ENCODE measurements around the gene NCK1.

NCK1 gene

GRCh38 chr3:136819392-136819730, 42.6 kb upstream of the NCK1 start:
- Histone ChIP-seq H3K9ac (peak overlapping the region; percentile 84), H3K4me2 (ENCODE audit: low read length) (peak overlapping the region; percentile 70), H3K27me3 (ENCODE audit: control insufficient read depth, insufficient read depth, low read length) (no peaks in the 10 kb centered on the region), H3K9me3 (ENCODE audit: control insufficient read depth, low read length) (no peaks in the 10 kb centered on the region), H3K4me3 (ENCODE audit: low read depth, low read length) (peak overlapping the region; percentile 39), H3K36me3 (ENCODE audit: control insufficient read depth, insufficient read depth, low read length) (no peaks in the 10 kb centered on the region), H3K4me1 (peaks cover 3% of the 10 kb centered on the region), H3K79me2 (peaks cover 28% of the 10 kb centered on the region), H3K27ac (peak overlapping the region; percentile 80), H2AFZ (peak overlapping the region; percentile 91)
- TF ChIP-seq, protein P1, sequence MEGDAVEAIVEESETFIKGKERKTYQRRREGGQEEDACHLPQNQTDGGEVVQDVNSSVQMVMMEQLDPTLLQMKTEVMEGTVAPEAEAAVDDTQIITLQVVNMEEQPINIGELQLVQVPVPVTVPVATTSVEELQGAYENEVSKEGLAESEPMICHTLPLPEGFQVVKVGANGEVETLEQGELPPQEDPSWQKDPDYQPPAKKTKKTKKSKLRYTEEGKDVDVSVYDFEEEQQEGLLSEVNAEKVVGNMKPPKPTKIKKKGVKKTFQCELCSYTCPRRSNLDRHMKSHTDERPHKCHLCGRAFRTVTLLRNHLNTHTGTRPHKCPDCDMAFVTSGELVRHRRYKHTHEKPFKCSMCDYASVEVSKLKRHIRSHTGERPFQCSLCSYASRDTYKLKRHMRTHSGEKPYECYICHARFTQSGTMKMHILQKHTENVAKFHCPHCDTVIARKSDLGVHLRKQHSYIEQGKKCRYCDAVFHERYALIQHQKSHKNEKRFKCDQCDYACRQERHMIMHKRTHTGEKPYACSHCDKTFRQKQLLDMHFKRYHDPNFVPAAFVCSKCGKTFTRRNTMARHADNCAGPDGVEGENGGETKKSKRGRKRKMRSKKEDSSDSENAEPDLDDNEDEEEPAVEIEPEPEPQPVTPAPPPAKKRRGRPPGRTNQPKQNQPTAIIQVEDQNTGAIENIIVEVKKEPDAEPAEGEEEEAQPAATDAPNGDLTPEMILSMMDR (IDR thresholded peaks at IDR 0.05): no peak

DNA sequence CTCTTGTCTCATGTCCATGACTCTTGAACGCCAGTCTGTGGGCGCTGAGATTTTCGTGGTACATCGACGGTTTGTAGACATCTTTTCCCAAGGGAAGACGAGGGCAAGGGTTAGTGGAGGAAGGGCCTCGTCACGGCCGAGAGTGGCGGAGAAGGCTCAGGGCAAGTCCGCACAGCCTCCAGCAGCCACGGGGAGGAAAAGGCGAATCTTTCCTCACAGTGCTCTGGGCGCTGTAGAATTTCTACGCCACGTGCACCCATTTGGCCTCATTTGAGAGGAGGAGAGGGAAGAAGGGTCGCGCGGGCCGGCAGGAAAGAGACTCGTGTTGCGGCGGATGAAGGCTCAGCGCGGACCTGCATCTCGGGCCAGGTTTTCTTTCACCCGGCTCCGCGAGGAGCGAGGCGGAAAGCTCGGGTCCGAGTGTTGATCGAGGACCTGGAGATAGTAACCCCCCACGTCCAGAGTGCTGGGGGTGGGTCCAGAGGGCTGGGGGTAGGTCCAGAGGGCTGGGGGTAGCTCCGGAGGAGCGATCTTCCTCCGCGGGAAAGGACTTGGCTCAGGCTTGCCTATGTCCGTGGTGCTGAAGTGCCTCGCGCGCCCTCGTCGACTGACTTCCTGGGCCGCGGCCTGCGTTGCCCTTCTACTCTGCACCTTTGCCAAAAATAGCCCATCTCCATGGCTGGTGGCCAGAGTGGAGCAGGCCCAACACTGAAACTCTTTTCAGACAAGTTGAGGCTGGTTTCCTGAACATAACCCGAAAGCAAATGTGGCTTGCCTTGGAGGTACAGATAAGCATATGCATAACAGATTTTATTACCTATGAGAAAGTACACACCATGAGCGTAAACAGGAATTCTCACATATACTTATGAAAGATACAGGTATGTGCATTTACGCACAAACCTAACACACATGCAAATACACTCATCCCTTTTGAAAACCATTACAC, 42.0 kb upstream of the NCK1 start:
- Histone ChIP-seq H3K4me3 (ENCODE audit: low read depth, low read length) (peak overlapping the region; percentile 39), H3K4me2 (ENCODE audit: low read length) (peak overlapping the region; percentile 70), H3K27me3 (ENCODE audit: control insufficient read depth, insufficient read depth, low read length) (no peaks in the 10 kb centered on the region), H2AFZ (peak overlapping the region; percentile 91), H3K27ac (peak overlapping the region; percentile 80), H3K4me1 (peaks cover 3% of the 10 kb centered on the region), H3K9me3 (ENCODE audit: control insufficient read depth, low read length) (no peaks in the 10 kb centered on the region), H3K9ac (no peak overlapping the region), H3K36me3 (ENCODE audit: control insufficient read depth, insufficient read depth, low read length) (no peaks in the 10 kb centered on the region), H3K79me2 (peaks cover 28% of the 10 kb centered on the region)
- TF ChIP-seq, protein P1 (IDR thresholded peaks at IDR 0.05): no peak

GRCh38 chr3:136831461-136831860, 30.5 kb upstream of the NCK1 start:
- Histone ChIP-seq H3K4me1 (peaks cover 20% of the 10 kb centered on the region), H3K27me3 (ENCODE audit: control insufficient read depth, insufficient read depth, low read length) (no peaks in the 10 kb centered on the region)

GRCh38 chr3:136835089-136835812, 26.8 kb upstream of the NCK1 start:
- TF ChIP-seq, protein P1 (IDR thresholded peaks at IDR 0.05): no peak
- Histone ChIP-seq H3K27me3 (ENCODE audit: control insufficient read depth, insufficient read depth, low read length) (no peaks in the 10 kb centered on the region), H2AFZ (no peak overlapping the region), H3K27ac (no peak overlapping the region), H3K9ac (no peak overlapping the region), H3K79me2 (peaks cover 32% of the 10 kb centered on the region), H3K4me3 (ENCODE audit: low read depth, low read length) (no peak overlapping the region), H3K9me3 (ENCODE audit: control insufficient read depth, low read length) (no peaks in the 10 kb centered on the region), H3K36me3 (ENCODE audit: control insufficient read depth, insufficient read depth, low read length) (no peaks in the 10 kb centered on the region), H3K4me1 (peaks cover 22% of the 10 kb centered on the region), H3K4me2 (ENCODE audit: low read length) (no peak overlapping the region)

More at GRCh38 chr3:136831461-136831860, 30.5 kb upstream of the NCK1 start:
- Histone ChIP-seq H3K4me2 (ENCODE audit: low read length) (no peak overlapping the region), H3K79me2 (peaks cover 54% of the 10 kb centered on the region), H3K27ac (no peak overlapping the region), H2AFZ (no peak overlapping the region), H3K36me3 (ENCODE audit: control insufficient read depth, insufficient read depth, low read length) (no peaks in the 10 kb centered on the region), H3K4me3 (ENCODE audit: low read depth, low read length) (no peak overlapping the region), H3K9ac (no peak overlapping the region), H3K9me3 (ENCODE audit: control insufficient read depth, low read length) (peaks cover 3% of the 10 kb centered on the region)
- TF ChIP-seq, protein P1 (IDR thresholded peaks at IDR 0.05): no peak
